Lung (tissue), 12 donors: ENCODE measurements around the gene MRPL51. TPM values are rescaled to one million over a fixed set of nuclear protein-coding genes. Genes with fewer than 3 reads are reported as not detected.

ENCODE experiments used
- ATAC-seq: fragments of 200-7000 bp; cut with Tn5 transposase; one replicate; pipeline ENCODE4 v1.9.1; 2020; ENCODE audit warnings: moderate number of reproducible peaks; ENCODE audit not compliant: insufficient read depth, low FRiP score
- DNase-seq, 3 donors: peaks; one replicate each; pipeline ENCODE4 v3.0.0-alpha.2; 2013 to 2017
- H3K27ac ChIP-seq, 2 donors: one replicate each; pipeline ENCODE4 v1.5.1; 2013; ENCODE audit warnings: mild to moderate bottlenecking in 2 of 2, moderate library complexity in 2 of 2, control low read depth in 1 of 2, inconsistent platforms in 1 of 2, low read depth in 1 of 2, low read length in 1 of 2
- H3K27me3 ChIP-seq, 3 donors: one replicate each; pipeline ENCODE4 v1.5.1; 2013; ENCODE audit warnings: low read length in 2 of 3; ENCODE audit not compliant: control insufficient read depth in 3 of 3, insufficient read depth in 3 of 3
- H3K36me3 ChIP-seq, 4 donors: one replicate each; pipeline ENCODE4 v1.5.1; 2013; ENCODE audit warnings: low read length in 4 of 4, mild to moderate bottlenecking in 1 of 4, moderate library complexity in 1 of 4; ENCODE audit not compliant: control insufficient read depth in 4 of 4, insufficient read depth in 4 of 4
- H3K4me1 ChIP-seq, 5 donors: one replicate each; pipeline ENCODE4 v1.5.1; 2013; ENCODE audit warnings: low read length in 5 of 5, mild to moderate bottlenecking in 2 of 5, moderate library complexity in 1 of 5; ENCODE audit not compliant: control insufficient read depth in 5 of 5, insufficient read depth in 5 of 5
- H3K4me3 ChIP-seq: one replicate; pipeline ENCODE4 v1.5.1; 2013; ENCODE audit warnings: mild to moderate bottlenecking, control low read depth, moderate library complexity
- H3K9ac ChIP-seq, 2 donors: one replicate each; pipeline ENCODE4 v1.5.1; 2013; ENCODE audit warnings: low read length in 2 of 2, control low read depth in 1 of 2; ENCODE audit not compliant: insufficient read depth in 1 of 2
- H3K9me3 ChIP-seq, 4 donors: one replicate each; pipeline ENCODE4 v1.5.1; 2013; ENCODE audit warnings: low read length in 3 of 4, mild to moderate bottlenecking in 1 of 4, moderate library complexity in 1 of 4; ENCODE audit not compliant: control insufficient read depth in 4 of 4, insufficient read depth in 3 of 4
- CTCF ChIP-seq: IDR thresholded peaks from 2 replicates; pipeline ENCODE4 v1.5.1; 2012; ENCODE audit warnings: mild to moderate bottlenecking; ENCODE audit errors: control extremely low read depth, extremely low read depth
- WGBS, 2 donors: extraction: QIAGEN DNeasy Blood & Tissue Kit; methylation state at CpG; one replicate each; pipeline ENCODE4 v1.1.7; 2013; 5-methylcytosine and 5-hydroxymethylcytosine counted together
- polyA plus RNA-seq, 2 donors: library from polyadenylated mRNA; stranded (reverse); fragments of 200-250 nt; gene quantifications; one replicate each; pipeline ENCODE4 v1.2.1, GENCODE V29; 2013
- total RNA-seq, 2 donors: library from RNA; depleted of rRNA in 1 of 2; stranded (reverse); fragments of >200 nt in 1 of 2; gene quantifications; one replicate each; pipeline ENCODE4 v1.2.1, GENCODE V29; 2014 to 2021
- donor health status: control.
- donor health status: control.
- donor health status: Bipolar disorder and iron deficiency.
- donor health status: healthy.
- donor health status: DM: yes; HTN: yes; CAD: no.

The MRPL51 gene
- total and polyA plus RNA-seq, 4 donors: 34.5 to 123 (median 91.7) TPM

- ATAC-seq (no peak), DNase-seq (no peak)
- H3K9ac ChIP-seq: no peak overlapping the region
- peaks cover 0 to 5% (median under 1%) of the 10 kb centered on the region in 5 donors for H3K4me1 ChIP-seq
- no peak overlapping the region for H3K27ac ChIP-seq
- no peak for TF ChIP-seq CTCF
- no peaks in the 10 kb centered on the region for H3K27me3 ChIP-seq
- peaks cover 0 to 44% (median 35%) of the 10 kb centered on the region in 4 donors for H3K36me3 ChIP-seq
- no peak overlapping the region for H3K4me3 ChIP-seq
- WGBS, 2 donors: 84 to 87% methylated on average over 6 of the region's 6 CpGs
- H3K9me3 ChIP-seq: no peaks in the 10 kb centered on the region
Observed at GRCh38 chr12:6463858-6464257, 29.2 kb downstream of the MRPL51 start.

- Histone ChIP-seq H3K9ac (no peak overlapping the region), H3K27me3 (no peaks in the 10 kb centered on the region), H3K4me1 (peaks cover 0 to 5% (median 0%) of the 10 kb centered on the region in 5 donors), H3K36me3 (peaks cover 0 to 50% (median 36%) of the 10 kb centered on the region in 4 donors), H3K4me3 (no peak overlapping the region), H3K9me3 (no peaks in the 10 kb centered on the region), H3K27ac (peak overlapping the region in 1 of 2 donors; percentile 28)
- ATAC-seq (no peak), DNase-seq (no peak)
- 26 to 46% methylated on average over 7 of the region's 7 CpGs for WGBS, 2 donors
- TF ChIP-seq CTCF: no peak
Observed at GRCh38 chr12:6463216-6463615, 29.8 kb downstream of the MRPL51 start.

- Histone ChIP-seq H3K27ac (peak overlapping the region in 1 of 2 donors; percentile 84), H3K4me1 (peaks cover 0 to 5% (median 0%) of the 10 kb centered on the region in 5 donors), H3K36me3 (peaks cover 3 to 56% (median 36%) of the 10 kb centered on the region in 4 donors), H3K9me3 (no peaks in the 10 kb centered on the region), H3K4me3 (no peak overlapping the region), H3K27me3 (no peaks in the 10 kb centered on the region), H3K9ac (no peak overlapping the region)
- ATAC-seq (no peak), DNase-seq (no peak)
- no peak for TF ChIP-seq CTCF
- 73 to 78% methylated on average over 14 of the region's 14 CpGs for WGBS, 2 donors
Observed at GRCh38 chr12:6462234-6462995, 30.6 kb downstream of the MRPL51 start.
